MM.1S (cell line): ENCODE data around the gene NRXN3.

Experiments used
- DNase-seq: peaks from one replicate; pipeline ENCODE4 v3.0.0-alpha.2; 2015
- H2AFZ ChIP-seq: fragments of 300-600 bp; sonication (generic); 2 replicates; pipeline ENCODE4 v1.6.0; 2016; ENCODE audit warnings: antibody characterized with exemption, low read length
- H3F3A ChIP-seq: fragments of 300-600 bp; sonication (generic); 2 replicates; pipeline ENCODE4 v1.6.1; 2016; ENCODE audit warnings: mild to moderate bottlenecking, antibody characterized with exemption, low read length, moderate library complexity, mixed read lengths; ENCODE audit not compliant: insufficient read depth
- H3K27ac ChIP-seq: fragments of 300-600 bp; sonication (generic); 2 replicates; pipeline ENCODE4 v1.5.1; 2016; ENCODE audit warnings: mild to moderate bottlenecking, low read length
- H3K27me3 ChIP-seq: fragments of 300-600 bp; sonication (generic); replicated peaks from 2 replicates; pipeline ENCODE4 v1.6.0; 2016; ENCODE audit warnings: low read length; ENCODE audit not compliant: insufficient read depth
- H3K36me3 ChIP-seq: fragments of 300-600 bp; sonication (generic); replicated peaks from 2 replicates; pipeline ENCODE4 v1.6.1; 2016; ENCODE audit warnings: mild to moderate bottlenecking, low read length, mixed read lengths; ENCODE audit not compliant: insufficient read depth
- H3K4me1 ChIP-seq: fragments of 300-600 bp; sonication (generic); 2 replicates; pipeline ENCODE4 v1.6.1; 2016; ENCODE audit warnings: low read length, mixed read lengths
- H3K4me2 ChIP-seq: fragments of 300-600 bp; sonication (generic); 2 replicates; pipeline ENCODE4 v1.6.0; 2016; ENCODE audit warnings: low read depth, low read length
- H3K4me3 ChIP-seq: fragments of 300-600 bp; sonication (generic); 2 replicates; pipeline ENCODE4 v1.5.1; 2016; ENCODE audit warnings: low read length, mixed read lengths
- H3K79me2 ChIP-seq: fragments of 300-600 bp; sonication (generic); 2 replicates; pipeline ENCODE4 v1.6.1; 2016; ENCODE audit warnings: mixed run types, low read length, mixed read lengths
- H3K9ac ChIP-seq: fragments of 300-600 bp; sonication (generic); 2 replicates; pipeline ENCODE4 v1.6.1; 2016; ENCODE audit warnings: low read length, mixed read lengths
- H3K9me2 ChIP-seq: fragments of 300-600 bp; sonication (generic); replicated peaks from 2 replicates; pipeline ENCODE4 v1.6.1; 2016; ENCODE audit warnings: mild to moderate bottlenecking, low read length, mixed read lengths; ENCODE audit not compliant: insufficient read depth
- H3K9me3 ChIP-seq: fragments of 300-600 bp; sonication (generic); replicated peaks from 2 replicates; pipeline ENCODE4 v1.6.1; 2016; ENCODE audit warnings: mild to moderate bottlenecking, low read length, mixed read lengths; ENCODE audit not compliant: insufficient read depth
- H4K20me1 ChIP-seq: fragments of 300-600 bp; sonication (generic); 2 replicates; pipeline ENCODE4 v1.6.1; 2016; ENCODE audit warnings: mild to moderate bottlenecking, low read length, moderate library complexity, mixed read lengths; ENCODE audit not compliant: insufficient read depth
- EZH2 ChIP-seq: fragments of 300-600 bp; sonication (generic); optimal IDR thresholded peaks from 2 replicates; pipeline ENCODE3; 2017; ENCODE audit warnings: low read depth, mild to moderate bottlenecking, antibody characterized with exemption, low read length, mixed read lengths
- EZH2phosphoT487 ChIP-seq: fragments of 300-600 bp; sonication (generic); IDR thresholded peaks from 2 replicates; pipeline ENCODE4 v1.6.1; 2018; ENCODE audit warnings: antibody characterized with exemption, low read length
- TF ChIP-seq, protein P1 (sequence below): fragments of 300-600 bp; sonication (generic); IDR thresholded peaks from 2 replicates; pipeline ENCODE4 v1.5.1; 2016; ENCODE audit warnings: antibody characterized with exemption, low read length, mixed read lengths

Gene NRXN3

GRCh38 chr14:79598339-79598738 lies 1428.2 kb downstream of the NRXN3 start:
- Histone ChIP-seq H3K9me3 (no peaks in the 10 kb centered on the region), H3K36me3 (no peaks in the 10 kb centered on the region), H3K9me2 (no peaks in the 10 kb centered on the region), H3K4me3 (no peak overlapping the region), H3K9ac (no peak overlapping the region), H3K4me2 (no peak overlapping the region), H2AFZ (no peak overlapping the region), H3F3A (no peaks in the 10 kb centered on the region), H3K27ac (no peak overlapping the region), H3K27me3 (no peaks in the 10 kb centered on the region), H3K4me1 (no peaks in the 10 kb centered on the region), H3K79me2 (no peaks in the 10 kb centered on the region), H4K20me1 (no peaks in the 10 kb centered on the region)
- no peak for DNase-seq
- TF ChIP-seq EZH2phosphoT487 (no peak), EZH2 (no peak)
- TF ChIP-seq, protein P1, sequence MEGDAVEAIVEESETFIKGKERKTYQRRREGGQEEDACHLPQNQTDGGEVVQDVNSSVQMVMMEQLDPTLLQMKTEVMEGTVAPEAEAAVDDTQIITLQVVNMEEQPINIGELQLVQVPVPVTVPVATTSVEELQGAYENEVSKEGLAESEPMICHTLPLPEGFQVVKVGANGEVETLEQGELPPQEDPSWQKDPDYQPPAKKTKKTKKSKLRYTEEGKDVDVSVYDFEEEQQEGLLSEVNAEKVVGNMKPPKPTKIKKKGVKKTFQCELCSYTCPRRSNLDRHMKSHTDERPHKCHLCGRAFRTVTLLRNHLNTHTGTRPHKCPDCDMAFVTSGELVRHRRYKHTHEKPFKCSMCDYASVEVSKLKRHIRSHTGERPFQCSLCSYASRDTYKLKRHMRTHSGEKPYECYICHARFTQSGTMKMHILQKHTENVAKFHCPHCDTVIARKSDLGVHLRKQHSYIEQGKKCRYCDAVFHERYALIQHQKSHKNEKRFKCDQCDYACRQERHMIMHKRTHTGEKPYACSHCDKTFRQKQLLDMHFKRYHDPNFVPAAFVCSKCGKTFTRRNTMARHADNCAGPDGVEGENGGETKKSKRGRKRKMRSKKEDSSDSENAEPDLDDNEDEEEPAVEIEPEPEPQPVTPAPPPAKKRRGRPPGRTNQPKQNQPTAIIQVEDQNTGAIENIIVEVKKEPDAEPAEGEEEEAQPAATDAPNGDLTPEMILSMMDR, result no peak

DNA sequence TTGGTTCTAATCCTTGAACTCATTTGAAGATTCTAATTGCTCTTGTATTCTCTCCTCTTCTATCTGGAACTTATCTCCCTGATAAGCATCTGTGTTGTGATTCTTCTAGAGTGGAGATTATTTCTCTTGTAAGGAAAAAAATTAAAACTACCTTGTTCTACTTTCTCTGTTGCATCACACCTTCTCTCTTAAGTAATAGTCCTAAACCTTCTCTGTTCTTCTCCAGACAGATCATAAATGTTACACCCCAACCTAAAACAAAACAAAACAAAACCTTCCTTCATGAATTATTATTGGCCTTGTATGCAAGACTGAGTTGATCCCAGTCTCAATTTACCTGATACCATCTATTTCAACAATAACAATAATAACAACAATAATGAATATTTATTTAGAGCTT lies 1429.1 kb downstream of the NRXN3 start:
- Histone ChIP-seq H3F3A (no peaks in the 10 kb centered on the region), H3K9me3 (no peaks in the 10 kb centered on the region), H3K9ac (no peak overlapping the region), H3K4me3 (no peak overlapping the region), H3K4me2 (no peak overlapping the region), H3K36me3 (no peaks in the 10 kb centered on the region), H3K79me2 (no peaks in the 10 kb centered on the region), H4K20me1 (no peaks in the 10 kb centered on the region), H2AFZ (no peak overlapping the region), H3K4me1 (no peaks in the 10 kb centered on the region), H3K9me2 (no peaks in the 10 kb centered on the region), H3K27me3 (no peaks in the 10 kb centered on the region), H3K27ac (no peak overlapping the region)
- DNase-seq, result no peak
- TF ChIP-seq EZH2phosphoT487 (no peak), EZH2 (no peak)
- TF ChIP-seq, protein P1, result no peak

DNA sequence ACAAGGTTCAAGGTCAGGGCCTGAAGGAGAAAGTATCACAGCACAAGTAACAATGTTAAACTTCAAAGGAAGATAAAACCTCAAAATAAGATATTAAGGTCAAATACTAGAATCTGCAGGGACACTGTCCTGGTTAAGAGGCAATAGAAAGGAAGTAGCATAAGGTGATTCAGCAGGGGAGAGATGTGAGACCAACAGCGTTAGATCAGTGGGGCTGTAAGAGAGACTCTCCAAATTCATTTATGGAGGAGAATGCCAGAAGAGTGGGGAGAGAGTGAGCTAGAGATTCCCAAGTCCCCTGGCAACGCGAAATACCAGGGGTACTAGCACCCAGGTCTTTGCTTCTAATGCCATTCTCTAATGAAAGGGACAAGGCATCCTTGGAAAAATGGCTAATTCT lies 1430.2 kb downstream of the NRXN3 start:
- Histone ChIP-seq H4K20me1 (no peaks in the 10 kb centered on the region), H3K4me2 (no peak overlapping the region), H3K79me2 (no peaks in the 10 kb centered on the region), H3K27me3 (no peaks in the 10 kb centered on the region), H3K36me3 (no peaks in the 10 kb centered on the region), H3K9ac (no peak overlapping the region), H3K9me2 (no peaks in the 10 kb centered on the region), H2AFZ (no peak overlapping the region), H3K9me3 (no peaks in the 10 kb centered on the region), H3K4me3 (no peak overlapping the region), H3K27ac (no peak overlapping the region), H3K4me1 (no peaks in the 10 kb centered on the region), H3F3A (no peaks in the 10 kb centered on the region)
- DNase-seq, result no peak
- no peak for TF ChIP-seq EZH2phosphoT487
- no peak for TF ChIP-seq EZH2
- TF ChIP-seq, protein P1, result no peak
